Measurements from ENCODE around the gene PGLYRP2.
"Not testable (repeated sequence)": the region's sequence is repeated elsewhere in the genome, so short reads cannot be mapped to it uniquely, and the experiment has no call there.

Gene PGLYRP2

GRCh38 chr19:15487038-15487437 lies 7.7 kb upstream of the PGLYRP2 start:
- no peak for DNase-seq

DNA sequence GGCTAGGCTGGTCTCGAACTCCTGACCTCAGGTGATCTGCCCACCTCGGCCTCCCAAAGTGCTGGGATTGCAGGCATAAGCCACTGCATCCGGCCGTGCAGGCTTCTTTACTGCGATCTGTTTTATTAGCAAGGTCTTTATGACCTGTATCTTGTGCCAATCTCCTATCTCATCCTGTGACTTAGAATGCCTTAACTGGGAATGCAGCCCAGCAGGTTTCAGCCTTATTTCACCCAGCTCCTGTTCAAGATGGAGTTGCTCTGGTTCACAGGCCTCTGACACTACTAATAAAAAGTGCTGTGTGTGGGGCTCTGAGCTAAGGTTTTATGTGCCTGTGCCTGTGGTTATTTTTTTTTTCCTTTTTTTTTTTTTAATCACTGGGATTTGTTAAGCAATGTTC lies 6.5 kb upstream of the PGLYRP2 start:
- not testable (repeated sequence) for DNase-seq

- not testable (repeated sequence) for DNase-seq
These were observed 1.7 kb upstream of the PGLYRP2 start for GRCh38 chr19:15480996-15481395.

DNA sequence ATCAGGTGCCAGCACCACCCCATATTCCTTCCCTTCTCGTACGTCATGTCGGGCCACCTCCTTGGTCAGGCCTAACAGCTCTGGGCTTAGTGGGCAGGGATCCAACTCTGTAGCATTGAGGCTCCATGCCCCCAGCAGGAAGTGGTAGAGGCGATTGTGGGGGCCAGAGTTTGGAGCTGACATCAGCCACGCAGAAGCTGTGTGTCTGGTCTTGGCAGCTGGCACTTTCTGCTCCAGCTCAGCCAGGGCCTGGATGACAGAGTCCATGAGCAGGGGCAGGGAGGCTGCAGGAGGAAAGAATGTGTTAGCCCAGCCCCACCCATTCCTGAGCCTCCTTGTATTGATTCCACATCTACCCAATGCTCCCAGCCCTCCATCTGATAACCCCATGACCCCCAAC lies 3.0 kb downstream of the PGLYRP2 start:
- no peak for DNase-seq

DNA sequence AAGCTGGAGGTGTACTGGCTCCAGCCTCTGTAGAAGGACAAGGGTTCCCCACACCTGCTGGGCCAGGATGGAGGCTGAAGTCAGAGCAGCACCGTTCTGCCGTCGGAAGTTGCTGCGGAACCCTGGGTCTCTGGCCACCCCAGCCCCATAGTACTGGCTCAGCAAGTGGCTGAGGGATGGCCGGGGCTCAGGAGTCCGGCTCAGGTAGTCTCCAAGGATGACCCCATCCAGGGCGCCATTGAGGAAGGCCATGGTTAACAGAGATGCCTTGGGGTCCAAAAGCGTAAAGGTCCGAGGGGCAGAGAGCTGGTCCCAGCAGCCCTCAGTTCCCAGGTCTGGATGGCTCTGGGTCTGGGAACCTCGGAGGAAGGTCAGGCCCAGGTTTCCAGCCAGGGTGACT lies 3.7 kb downstream of the PGLYRP2 start:
- DNase-seq: no peak

DNA sequence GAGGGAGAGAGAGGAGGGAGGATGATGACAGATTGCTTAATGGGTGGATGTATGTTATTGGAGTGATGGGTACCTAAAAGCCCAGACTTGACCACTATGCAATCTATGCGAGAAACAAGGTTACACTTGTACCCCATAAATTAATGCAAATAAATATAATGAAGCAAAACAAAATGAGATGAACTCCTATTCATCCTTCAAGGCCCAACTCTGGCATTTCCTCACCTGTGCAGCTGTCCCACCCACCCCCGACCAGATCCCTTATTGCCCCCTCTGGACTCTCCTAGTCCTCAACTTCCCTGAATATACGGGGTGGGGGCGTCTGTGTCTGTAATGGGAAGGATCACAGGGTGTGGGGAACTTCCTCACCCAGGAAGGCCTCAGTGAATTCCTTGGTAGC lies 4.1 kb downstream of the PGLYRP2 start:
- no peak for DNase-seq

DNA sequence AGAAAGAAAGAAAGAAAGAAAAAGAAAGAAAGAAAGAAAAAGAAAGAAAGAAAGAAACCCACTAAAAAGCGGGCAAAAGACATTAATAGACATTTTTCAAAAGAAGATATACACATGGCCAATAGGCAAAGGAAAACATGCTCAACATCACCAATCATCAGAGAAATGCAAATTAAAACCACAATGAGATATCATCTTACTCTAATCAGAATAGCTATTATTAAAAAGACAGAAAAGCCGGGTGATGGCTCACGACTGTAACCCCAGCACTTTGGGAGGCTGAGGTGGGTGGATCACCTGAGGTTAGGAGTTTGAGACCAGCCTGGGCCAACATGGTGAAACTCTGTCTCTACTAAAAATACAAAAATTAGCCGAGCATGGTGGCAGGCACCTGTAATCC lies 5.5 kb downstream of the PGLYRP2 start:
- not testable (repeated sequence) for DNase-seq

GRCh38 chr19:15471639-15472101 lies 7.6 kb downstream of the PGLYRP2 start:
- DNase-seq: no peak

DNA sequence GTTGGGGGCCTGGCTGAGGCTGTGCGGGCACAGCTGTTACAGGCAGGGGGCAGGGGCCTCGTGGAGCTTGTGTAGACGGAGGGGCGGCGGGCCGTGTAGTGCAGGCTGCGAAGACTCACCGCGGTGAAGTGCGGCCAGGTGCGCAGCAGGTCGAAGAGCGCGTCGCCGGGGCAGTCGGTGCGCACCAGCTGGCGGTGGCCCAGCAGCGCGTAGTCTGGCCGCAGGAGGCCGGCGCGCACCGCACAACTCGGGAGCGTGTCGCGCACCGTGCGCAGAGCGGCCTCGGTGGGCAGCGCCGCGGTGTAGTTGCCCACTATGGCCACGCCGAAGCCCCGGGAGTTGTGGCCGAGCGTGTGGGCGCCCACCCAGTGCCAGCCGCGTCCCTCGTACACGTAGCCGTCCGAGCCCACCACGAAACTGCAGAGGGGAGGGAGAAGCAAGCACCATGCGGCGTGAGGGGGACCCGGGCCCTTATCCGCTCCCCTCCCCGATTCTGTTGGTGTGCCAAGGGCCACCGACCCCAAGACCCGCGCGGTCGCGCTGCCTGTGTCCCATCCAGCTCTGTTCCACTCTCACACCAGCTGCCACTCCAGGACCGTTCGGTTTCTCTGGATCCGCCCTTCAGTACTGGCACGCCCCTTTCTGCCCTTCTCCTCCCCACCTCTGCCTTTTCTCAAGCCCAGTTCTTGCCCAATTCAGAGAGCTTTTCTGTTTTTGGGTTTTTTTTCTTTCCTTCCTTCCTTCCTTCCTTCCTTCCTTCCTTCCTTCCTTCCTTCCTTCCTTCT lies 9.6 kb downstream of the PGLYRP2 start:
- no peak for DNase-seq

DNA sequence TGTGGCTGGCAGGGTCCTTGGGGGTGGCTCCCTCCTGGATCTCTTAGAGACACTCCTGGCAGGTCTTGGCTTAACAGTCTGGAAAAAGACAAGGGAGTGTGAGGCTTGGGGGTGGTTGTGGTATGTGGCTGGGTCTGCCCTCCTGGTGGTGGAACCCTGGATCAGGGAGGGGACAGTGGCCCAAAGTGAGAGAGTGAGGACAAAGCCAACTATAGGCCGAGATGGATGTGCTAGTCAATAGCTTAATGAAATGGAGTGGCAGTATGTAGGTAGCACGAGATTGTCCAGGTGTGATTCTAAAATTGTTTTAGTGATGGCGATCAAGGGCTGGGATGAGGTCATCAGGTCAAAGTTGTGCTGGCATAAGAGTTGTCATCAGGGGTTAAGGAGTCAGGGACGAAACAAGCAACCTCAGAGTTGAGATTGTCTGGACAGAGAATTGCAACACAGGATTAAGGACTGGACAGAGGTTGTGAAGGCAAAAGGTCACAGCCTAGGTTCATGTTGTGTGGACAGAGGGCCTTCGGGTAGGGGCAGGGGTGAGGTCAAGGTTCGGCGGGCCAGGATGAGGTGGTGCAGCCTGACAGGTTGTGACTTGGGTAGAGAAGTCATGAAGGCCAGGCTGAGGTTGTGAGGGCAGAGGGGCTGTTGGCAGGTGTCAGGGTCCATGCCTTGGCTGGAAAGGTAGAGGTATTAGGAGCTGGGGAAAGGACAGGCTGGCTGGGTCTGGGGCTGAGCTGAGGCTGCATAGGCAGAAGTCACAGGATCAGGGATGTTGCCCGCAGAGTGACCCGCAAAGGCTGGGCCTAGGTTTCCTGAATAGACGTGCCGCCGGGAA lies 10.4 kb downstream of the PGLYRP2 start:
- no peak for DNase-seq

GRCh38 chr19:15467734-15468214 lies 11.5 kb downstream of the PGLYRP2 start:
- DNase-seq: no peak

DNA sequence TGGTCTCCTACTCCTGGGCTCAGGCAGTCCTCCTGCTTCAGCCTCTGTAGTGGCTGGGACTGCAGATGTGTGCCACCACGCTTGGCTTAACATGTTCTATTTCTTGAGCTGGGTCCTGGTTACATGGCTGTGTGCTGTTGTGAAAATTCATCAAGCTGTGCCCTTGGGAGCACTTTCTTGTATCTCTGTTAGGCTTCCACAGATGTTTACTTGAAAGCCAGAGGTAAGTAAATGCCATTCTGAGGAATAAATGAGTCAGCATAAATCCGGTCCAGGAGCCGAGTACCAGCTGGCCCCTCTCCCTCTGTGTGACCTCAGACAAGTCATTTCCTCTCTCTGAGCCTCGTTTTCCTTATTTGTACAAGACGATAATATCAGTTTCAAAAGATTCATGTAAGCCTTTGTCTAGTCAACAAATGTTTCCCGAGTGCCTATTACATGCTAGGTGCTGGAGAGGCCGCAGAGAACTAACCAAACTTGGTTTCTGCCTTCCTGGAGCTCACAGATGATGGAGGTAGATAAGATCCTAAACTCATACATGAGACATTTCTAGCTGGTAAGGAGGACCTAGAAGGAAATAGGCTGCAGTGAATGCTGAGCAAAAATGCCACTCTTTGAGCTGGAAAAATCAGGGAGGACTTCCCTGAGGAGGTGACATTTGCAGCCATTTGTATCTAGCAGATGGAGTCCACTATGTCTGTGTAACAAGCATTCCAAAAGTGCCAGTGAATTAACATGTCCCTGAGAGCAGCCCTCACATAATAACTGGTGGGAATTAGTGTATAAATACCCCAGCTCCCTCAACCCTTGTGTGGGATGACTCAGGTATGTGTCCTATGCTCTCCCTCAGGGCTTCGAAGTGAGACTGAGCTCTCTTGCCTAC lies 12.2 kb downstream of the PGLYRP2 start:
- DNase-seq: no peak

GRCh38 chr19:15464394-15465385 lies 14.6 kb downstream of the PGLYRP2 start, which contains the start of gene RASAL3:
RASAL3 (minus strand) TSS chr19:15464544; CDS start chr19:15464358, 186 bp downstream.
- no peak for DNase-seq

DNA sequence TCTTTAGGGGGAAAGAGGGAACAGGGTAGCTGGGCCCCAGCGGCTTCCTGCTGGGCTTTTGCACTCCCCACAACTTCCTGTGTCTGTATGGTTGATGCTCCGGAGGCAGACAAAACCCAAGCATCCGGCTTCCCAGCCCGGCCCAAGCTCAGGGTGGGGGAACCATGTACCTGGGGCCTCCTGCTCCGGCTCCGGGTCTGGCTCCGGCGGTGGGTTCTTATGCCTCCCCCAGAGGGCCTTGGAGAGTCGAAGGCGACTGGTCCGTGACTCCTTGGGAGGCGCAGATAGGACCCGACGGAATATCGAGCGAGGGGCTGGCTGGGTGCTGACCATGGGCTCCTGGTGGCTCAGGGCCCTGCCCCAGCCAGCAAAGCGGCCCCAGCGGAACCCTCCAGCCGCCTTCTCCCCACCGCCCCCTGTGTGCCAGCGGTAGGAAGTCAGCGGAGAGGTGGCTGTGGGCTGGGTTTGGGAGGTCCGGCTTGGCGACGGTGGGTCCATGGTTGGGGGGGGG lies 15.4 kb downstream of the PGLYRP2 start:
- no peak for DNase-seq

- no peak for DNase-seq
These were observed 17.6 kb downstream of the PGLYRP2 start for GRCh38 chr19:15461694-15462093.

DNA sequence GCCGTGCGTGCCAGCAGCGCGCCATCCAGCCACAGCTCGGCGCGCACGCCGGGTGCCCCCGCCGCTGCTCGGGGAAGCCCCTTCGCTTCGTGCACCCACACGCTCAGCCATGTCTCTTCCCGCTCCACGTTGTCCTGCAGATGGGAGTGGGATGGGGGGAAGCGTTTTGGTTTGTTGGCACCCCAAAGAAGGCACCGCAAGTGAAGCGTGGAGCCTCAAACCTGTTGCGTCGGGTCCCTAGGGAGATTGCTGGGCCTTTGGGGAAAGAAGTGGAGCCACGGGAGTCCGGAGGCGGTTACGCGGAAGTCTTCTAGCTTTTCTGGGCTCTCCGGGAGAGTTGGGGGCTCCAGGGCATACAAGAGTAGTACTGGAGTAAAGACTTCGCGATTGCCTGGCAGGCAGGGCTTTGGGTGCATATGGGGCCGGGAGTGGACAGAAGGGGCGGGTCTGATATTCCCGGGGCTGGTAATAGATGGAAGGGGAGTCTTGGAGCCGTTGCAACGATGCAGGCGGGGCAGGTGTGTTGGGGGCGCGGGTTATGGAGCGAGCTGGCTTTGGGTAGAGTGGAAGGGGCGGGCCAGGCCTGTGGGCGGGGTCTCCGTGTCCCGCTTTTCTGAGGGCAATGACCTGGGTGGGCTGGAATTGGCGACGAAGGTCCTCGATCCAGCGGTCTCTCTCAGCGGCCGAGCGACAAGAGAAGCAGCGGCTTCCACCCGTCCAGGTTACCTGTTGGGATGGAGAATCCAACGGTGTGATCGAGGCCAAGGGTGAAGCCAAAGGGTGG lies 21.4 kb downstream of the PGLYRP2 start:
- no peak for DNase-seq

DNA sequence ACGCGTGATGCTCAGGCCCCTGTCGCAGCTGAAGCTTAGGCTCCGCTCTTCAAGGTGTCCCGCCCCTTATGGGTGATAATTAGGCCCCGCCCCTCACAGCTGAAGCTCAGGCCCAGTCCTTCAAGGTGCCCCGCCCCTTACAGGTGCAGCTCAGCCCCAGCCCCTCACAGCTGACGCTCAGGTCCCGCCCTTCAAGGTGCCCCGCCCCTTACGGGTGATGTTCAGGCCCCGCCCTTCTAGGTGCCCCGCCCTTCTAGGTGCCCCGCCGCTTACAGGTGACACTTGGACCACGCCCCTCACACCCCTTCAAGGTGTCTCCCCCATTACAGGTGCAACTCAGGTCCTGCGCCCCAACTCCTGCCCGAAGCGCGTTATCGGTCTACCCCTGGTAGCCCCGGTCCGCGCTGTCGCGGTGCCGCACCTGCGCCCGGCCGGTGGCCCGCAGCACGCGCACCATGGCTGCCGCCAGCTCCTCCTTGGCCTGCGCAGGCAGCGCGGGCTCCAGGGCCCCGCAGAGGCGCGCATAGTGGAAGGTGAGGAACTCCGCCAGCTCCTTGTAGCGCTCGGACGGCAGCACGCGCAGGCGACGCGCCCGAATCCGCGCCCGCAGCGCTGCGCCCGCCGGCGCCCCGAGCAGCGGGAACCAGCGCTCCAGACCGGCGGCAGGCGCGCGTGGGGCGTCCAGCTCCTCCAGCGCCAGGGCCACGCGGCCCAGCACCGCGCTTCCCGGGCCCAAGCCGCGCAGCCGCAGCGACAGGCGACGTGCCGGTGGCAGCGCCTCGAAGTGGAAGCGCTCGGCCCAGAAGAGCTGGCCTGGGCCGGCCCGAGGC lies 22.2 kb downstream of the PGLYRP2 start:
- DNase-seq: peak in 1 of 2 experiments; percentile 4

DNA sequence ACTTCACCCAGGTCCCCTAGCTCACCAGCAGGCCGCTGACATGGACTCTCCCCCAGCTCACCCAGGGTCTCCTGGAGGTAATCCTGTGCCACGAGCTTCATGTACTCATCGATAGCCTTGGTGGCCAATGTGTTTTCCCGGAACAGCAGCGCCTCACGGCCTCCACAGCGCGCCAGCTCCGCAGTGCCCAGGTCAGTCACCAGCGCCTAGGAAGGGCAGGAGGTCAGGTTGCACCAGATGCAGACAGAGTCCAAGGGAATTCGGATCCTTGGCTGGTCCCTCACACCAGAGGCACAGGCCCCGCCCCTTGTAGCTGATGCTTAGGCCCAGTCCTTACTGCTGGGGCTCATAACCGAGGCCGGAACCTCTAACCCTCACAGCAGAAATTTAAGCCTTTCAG lies 22.9 kb downstream of the PGLYRP2 start:
- no peak for DNase-seq

- DNase-seq: no peak
These were observed 23.3 kb downstream of the PGLYRP2 start for GRCh38 chr19:15455996-15456395.

Data from NCI-H187 (cell line).